ENCODE results near the gene CALCB.
"Not testable (repeated sequence)": the region's sequence is repeated elsewhere in the genome, so short reads cannot be mapped to it uniquely, and the experiment has no call there.

Gene CALCB

DNA sequence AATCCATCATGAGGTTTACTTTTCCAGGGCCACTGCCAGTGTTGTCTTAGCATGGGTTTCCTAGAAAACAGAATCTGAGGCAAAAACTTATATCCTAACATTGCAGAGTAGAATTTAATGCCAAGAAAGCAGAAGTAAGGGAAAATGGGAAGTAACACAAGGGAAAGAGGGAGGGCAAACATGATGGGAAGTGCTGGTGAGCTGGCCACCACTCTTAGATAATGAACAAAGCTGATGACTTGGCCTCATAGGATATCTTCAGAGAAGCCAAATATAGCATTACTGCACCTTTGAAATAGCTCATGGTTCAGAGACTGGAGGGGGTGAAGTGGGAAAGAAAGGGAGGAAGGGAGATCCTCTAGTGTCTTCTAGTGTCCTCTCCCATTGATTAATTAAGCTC is 24.8 kb upstream of the CALCB start:
- H3K4me3 ChIP-seq (ENCODE audit: low read depth, low read length): no peak overlapping the region
- H3K36me3 ChIP-seq (ENCODE audit: insufficient read depth, low read length): no peaks in the 10 kb centered on the region
- H3K27me3 ChIP-seq (ENCODE audit: insufficient read depth, low read length): no peaks in the 10 kb centered on the region
- H3K79me2 ChIP-seq (ENCODE audit: control insufficient read depth, insufficient read depth, low read length, unreplicated experiment): no peaks in the 10 kb centered on the region
- H3K4me1 ChIP-seq (ENCODE audit: control insufficient read depth, insufficient read depth, low read length, unreplicated experiment): no peaks in the 10 kb centered on the region
- H2AFZ ChIP-seq (ENCODE audit: low read length, unreplicated experiment): no peak overlapping the region
- no peak overlapping the region for H3K27ac ChIP-seq (ENCODE audit: low read depth, low read length)

DNA sequence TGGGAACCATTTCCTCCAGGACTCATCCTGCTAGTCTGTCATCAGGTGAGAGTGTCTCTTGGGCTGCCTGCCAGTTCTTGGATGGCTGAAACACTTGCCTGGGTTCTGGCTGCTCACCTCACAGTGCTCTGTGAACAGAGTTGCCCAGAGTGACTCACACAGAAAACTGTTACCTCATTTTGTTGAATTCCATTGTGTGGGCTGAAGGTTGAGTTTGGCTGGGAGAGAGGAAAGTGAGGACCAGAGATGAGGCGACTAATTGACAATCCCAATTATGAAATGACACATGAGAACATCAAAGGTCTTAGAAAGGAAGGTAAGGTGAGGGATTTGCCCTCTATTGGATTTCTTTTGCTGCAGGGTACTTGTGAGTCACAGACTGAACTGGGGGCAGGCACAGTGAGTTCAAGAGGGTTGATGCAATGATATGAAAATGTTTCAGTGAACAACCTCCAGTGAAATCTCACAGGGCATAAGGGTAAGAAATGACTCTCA is 20.2 kb upstream of the CALCB start:
- no peaks in the 10 kb centered on the region for H3K79me2 ChIP-seq (ENCODE audit: control insufficient read depth, insufficient read depth, low read length, unreplicated experiment)
- peaks cover 24% of the 10 kb centered on the region; the same call in 1 of the 2 replicates for H3K27me3 ChIP-seq (ENCODE audit: insufficient read depth, low read length)
- H3K36me3 ChIP-seq (ENCODE audit: insufficient read depth, low read length): no peaks in the 10 kb centered on the region
- H2AFZ ChIP-seq (ENCODE audit: low read length, unreplicated experiment): no peak overlapping the region
- H3K27ac ChIP-seq (ENCODE audit: low read depth, low read length): no peak overlapping the region
- H3K4me3 ChIP-seq (ENCODE audit: low read depth, low read length): no peak overlapping the region
- H3K4me1 ChIP-seq (ENCODE audit: control insufficient read depth, insufficient read depth, low read length, unreplicated experiment): no peaks in the 10 kb centered on the region

DNA sequence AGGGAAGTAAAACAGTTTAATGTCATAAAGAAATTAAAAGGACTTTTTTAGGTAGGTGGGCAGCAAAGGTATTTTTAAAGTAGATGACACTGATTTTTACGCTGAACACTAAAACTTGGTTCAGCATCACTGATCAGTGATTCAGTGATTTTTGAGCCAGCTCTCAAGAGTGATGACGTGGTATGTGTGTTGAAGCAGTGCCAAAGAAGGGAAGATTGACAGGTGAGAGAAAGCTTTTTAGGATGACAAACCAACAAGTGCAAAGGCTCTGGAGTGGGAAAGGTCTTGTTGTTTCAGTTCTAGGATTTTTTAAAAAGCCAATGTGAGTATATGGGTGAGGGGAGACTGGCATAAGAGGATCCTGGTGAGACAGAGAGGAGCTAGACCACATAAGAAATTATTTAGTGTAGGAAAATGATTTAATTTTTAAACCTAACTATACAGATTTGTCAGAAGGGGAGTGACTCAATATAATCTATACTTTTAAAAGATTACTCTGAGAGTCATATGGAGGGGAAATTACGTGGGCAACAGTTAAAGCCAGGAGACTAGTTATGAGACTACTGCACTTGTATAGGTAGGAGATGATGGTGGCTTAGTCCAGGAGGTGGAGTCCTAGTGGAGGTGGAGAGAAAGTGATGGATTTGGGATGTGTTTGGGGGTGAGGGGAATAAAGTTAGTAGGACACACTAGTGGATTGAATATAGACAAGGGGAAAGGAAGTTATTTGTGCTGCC is 17.6 kb upstream of the CALCB start:
- H3K27me3 ChIP-seq (ENCODE audit: insufficient read depth, low read length): peaks cover 24% of the 10 kb centered on the region; the same call in 1 of the 2 replicates
- H3K27ac ChIP-seq (ENCODE audit: low read depth, low read length): no peak overlapping the region
- H3K79me2 ChIP-seq (ENCODE audit: control insufficient read depth, insufficient read depth, low read length, unreplicated experiment): no peaks in the 10 kb centered on the region
- H3K36me3 ChIP-seq (ENCODE audit: insufficient read depth, low read length): no peaks in the 10 kb centered on the region
- no peak overlapping the region for H2AFZ ChIP-seq (ENCODE audit: low read length, unreplicated experiment)
- H3K4me1 ChIP-seq (ENCODE audit: control insufficient read depth, insufficient read depth, low read length, unreplicated experiment): no peaks in the 10 kb centered on the region
- H3K4me3 ChIP-seq (ENCODE audit: low read depth, low read length): no peak overlapping the region

DNA sequence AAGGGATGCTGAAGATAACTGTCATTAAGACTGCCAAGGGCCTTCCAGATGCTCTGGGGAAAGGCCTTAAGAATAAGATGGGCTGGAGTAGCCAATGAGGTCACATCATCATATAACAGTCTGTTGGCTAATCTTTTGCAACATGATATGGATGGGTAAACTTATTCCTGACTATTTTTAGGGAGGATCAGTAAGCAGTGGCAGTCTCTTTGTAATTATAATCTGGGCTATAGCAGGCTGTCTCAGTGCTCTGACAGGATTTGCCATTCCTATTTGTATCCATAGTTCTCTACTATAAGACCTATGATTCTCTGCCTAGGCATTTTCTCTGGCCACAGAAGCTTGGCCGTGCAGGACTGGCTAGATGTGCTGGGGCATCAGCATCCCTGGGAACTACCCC is 16.1 kb upstream of the CALCB start:
- peaks cover 31% of the 10 kb centered on the region; the same call in 1 of the 2 replicates for H3K27me3 ChIP-seq (ENCODE audit: insufficient read depth, low read length)
- H3K79me2 ChIP-seq (ENCODE audit: control insufficient read depth, insufficient read depth, low read length, unreplicated experiment): no peaks in the 10 kb centered on the region
- H3K27ac ChIP-seq (ENCODE audit: low read depth, low read length): no peak overlapping the region
- H3K4me3 ChIP-seq (ENCODE audit: low read depth, low read length): no peak overlapping the region
- no peaks in the 10 kb centered on the region for H3K4me1 ChIP-seq (ENCODE audit: control insufficient read depth, insufficient read depth, low read length, unreplicated experiment)
- H2AFZ ChIP-seq (ENCODE audit: low read length, unreplicated experiment): no peak overlapping the region
- H3K36me3 ChIP-seq (ENCODE audit: insufficient read depth, low read length): no peaks in the 10 kb centered on the region

DNA sequence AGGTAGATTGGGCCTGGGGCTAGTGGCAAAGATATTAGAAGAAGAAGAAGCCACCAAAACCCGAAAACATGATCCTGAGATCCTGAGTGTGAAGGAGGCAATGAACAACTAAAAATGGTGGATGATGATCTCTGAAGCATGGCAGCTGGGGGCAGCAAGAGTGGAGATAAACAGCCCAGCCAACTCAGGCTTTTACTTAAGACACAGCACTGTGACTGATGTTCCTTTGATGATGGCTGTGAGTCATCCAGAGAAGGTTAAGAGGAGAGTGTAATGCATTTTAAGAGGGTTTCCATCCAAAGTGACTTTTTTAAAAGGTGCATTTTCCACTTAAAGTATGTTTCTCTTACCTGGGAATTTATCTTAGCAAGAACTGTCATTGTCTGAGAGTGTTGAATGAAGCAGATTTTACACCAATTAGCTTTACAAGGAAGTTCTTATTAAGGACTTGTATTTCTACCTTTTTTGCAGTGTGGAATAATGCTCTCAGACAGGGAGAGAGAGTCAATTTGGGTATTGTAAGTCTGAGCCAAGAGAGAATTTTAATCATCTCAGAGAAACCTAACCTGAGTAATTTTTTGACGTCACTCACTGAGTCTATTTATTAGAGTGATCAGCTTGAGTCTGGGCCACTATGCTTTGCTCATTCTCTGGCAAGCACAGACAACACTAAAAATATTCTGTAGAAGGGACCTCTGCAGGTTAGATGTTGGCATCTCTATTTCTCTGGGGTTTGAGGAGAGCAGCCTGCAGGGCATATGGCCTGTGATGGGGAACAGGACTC is 14.1 kb upstream of the CALCB start:
- H3K79me2 ChIP-seq (ENCODE audit: control insufficient read depth, insufficient read depth, low read length, unreplicated experiment): no peaks in the 10 kb centered on the region
- H3K27ac ChIP-seq (ENCODE audit: low read depth, low read length): no peak overlapping the region
- peaks cover 35% of the 10 kb centered on the region; the same call in 1 of the 2 replicates for H3K27me3 ChIP-seq (ENCODE audit: insufficient read depth, low read length)
- H3K4me3 ChIP-seq (ENCODE audit: low read depth, low read length): no peak overlapping the region
- H3K4me1 ChIP-seq (ENCODE audit: control insufficient read depth, insufficient read depth, low read length, unreplicated experiment): no peaks in the 10 kb centered on the region
- no peak overlapping the region for H2AFZ ChIP-seq (ENCODE audit: low read length, unreplicated experiment)
- no peaks in the 10 kb centered on the region for H3K36me3 ChIP-seq (ENCODE audit: insufficient read depth, low read length)

DNA sequence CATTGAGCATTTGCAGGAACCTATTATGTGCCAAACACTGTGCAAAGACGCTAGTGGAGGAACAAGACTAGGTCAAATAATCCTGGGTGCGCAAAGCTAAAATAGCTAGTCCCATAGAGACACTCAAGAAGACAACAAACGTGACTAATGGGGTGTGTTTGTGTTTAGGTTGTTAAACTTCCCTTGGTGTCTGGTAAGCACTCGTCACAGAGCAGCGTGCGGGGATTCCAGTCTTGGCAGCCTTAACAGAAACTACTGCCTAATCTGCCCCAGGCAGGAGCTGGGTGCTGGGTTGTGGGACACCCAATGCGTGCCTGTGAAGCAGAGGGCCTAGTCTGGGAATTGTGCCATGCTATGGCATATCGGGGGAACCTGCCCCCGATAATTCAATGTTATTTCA is 10.8 kb upstream of the CALCB start:
- Histone ChIP-seq H3K4me1 (ENCODE audit: control insufficient read depth, insufficient read depth, low read length, unreplicated experiment) (no peaks in the 10 kb centered on the region), H3K27ac (ENCODE audit: low read depth, low read length) (no peak overlapping the region), H3K4me3 (ENCODE audit: low read depth, low read length) (no peak overlapping the region), H3K36me3 (ENCODE audit: insufficient read depth, low read length) (no peaks in the 10 kb centered on the region), H3K79me2 (ENCODE audit: control insufficient read depth, insufficient read depth, low read length, unreplicated experiment) (no peaks in the 10 kb centered on the region), H3K27me3 (ENCODE audit: insufficient read depth, low read length) (peaks cover 29% of the 10 kb centered on the region; the same call in 1 of the 2 replicates), H2AFZ (ENCODE audit: low read length, unreplicated experiment) (no peak overlapping the region)

DNA sequence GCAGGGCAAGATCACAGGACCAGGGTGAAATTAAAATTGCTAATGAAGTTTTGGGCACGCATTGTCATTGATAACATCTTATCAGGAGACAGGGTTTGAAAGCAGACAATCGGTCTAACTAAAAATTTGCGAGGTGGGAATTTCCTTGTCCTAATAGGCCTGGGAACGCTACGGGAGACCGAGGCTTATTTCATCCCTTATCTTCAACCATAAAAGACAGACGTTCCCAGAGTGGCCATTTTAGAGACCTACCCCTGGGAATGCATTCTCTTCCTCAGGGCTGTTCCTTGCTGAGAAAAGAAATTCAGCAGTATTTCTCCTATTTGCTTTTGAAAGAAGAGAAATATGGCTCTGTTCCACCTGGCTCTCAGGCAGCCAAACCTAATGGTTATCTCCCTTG is 3.6 kb upstream of the CALCB start:
- peaks cover 11% of the 10 kb centered on the region for H3K4me1 ChIP-seq (ENCODE audit: control insufficient read depth, insufficient read depth, low read length, unreplicated experiment)
- H3K4me3 ChIP-seq (ENCODE audit: low read depth, low read length); H2AFZ ChIP-seq (ENCODE audit: low read length, unreplicated experiment); H3K27ac ChIP-seq (ENCODE audit: low read depth, low read length); H3K36me3 ChIP-seq (ENCODE audit: insufficient read depth, low read length); H3K79me2 ChIP-seq (ENCODE audit: control insufficient read depth, insufficient read depth, low read length, unreplicated experiment): not testable (repeated sequence)
- H3K27me3 ChIP-seq (ENCODE audit: insufficient read depth, low read length): peaks cover 32% of the 10 kb centered on the region; the same call in 1 of the 2 replicates

DNA sequence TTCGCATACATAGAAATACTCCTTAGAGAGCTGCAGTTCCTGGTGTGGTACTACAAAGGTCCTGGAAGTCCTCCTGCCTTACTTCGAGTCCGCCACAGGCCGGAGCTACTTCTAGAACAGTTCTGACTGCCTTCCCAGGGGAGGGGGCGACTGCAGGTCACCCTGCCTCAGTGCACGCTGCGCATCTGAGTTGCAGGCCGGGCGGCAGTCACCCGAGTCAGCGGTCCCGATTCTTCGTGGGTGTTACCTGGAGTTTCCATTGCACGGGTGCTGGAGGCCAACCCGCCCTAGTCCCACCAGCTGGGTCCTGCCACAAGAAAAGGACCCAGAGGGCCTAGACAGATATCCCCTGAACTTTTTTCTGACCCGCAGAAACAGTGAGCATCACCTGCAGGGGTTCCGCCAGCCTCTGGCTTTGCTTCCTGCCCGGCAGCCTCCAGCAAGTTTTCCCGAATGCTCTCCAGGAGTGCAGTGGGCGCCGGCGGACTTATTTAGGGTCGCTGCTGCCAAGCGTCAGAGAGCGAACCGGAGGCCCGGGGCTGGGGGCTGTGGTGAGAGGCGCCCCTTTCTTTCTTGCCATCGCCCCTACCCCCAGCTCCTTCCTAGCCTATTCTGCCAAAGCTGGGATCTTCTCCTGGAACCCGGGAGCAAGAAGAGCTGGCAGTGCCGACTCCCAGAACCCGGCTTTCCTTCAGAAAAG is 1.7 kb upstream of the CALCB start:
- Histone ChIP-seq H3K4me1 (ENCODE audit: control insufficient read depth, insufficient read depth, low read length, unreplicated experiment) (peaks cover 11% of the 10 kb centered on the region), H2AFZ (ENCODE audit: low read length, unreplicated experiment) (no peak overlapping the region), H3K27me3 (ENCODE audit: insufficient read depth, low read length) (peaks cover 41% of the 10 kb centered on the region), H3K79me2 (ENCODE audit: control insufficient read depth, insufficient read depth, low read length, unreplicated experiment) (no peaks in the 10 kb centered on the region), H3K4me3 (ENCODE audit: low read depth, low read length) (no peak overlapping the region), H3K27ac (ENCODE audit: low read depth, low read length) (no peak overlapping the region), H3K36me3 (ENCODE audit: insufficient read depth, low read length) (no peaks in the 10 kb centered on the region)

DNA sequence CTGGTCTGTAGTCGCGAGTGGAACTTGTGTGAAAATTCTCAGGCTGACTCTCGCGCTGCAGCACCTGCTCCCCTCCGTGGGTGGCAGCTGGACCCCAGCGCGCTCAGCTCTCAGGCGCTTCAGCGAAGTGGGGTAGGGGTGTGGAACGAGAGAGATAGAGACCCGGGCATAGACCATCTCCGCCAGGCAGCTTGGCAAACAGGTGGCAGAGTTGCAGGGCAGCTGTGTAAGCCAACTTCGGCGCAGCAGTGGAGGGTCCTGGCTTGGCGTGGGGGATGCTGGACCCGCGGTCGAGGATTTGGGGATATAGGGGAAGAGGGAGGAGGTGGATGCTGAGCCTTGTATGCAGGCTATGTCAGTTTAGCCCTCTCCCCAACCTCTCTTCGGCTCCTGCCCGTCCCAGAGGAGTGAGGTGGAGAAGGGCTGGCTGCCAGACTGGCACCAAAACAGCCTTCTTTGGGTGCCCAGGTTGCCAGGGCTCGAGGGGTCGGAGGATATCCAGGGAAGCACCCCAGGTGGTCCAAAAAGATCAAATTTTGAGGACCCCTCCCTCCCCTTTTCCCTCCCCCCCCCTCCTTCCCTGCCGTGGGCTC is 746 bp upstream of the CALCB start:
- H3K4me3 ChIP-seq (ENCODE audit: low read depth, low read length): no peak overlapping the region
- H3K36me3 ChIP-seq (ENCODE audit: insufficient read depth, low read length): no peaks in the 10 kb centered on the region
- H3K4me1 ChIP-seq (ENCODE audit: control insufficient read depth, insufficient read depth, low read length, unreplicated experiment): peaks cover 11% of the 10 kb centered on the region
- peaks cover 50% of the 10 kb centered on the region for H3K27me3 ChIP-seq (ENCODE audit: insufficient read depth, low read length)
- no peaks in the 10 kb centered on the region for H3K79me2 ChIP-seq (ENCODE audit: control insufficient read depth, insufficient read depth, low read length, unreplicated experiment)
- no peak overlapping the region for H3K27ac ChIP-seq (ENCODE audit: low read depth, low read length)
- no peak overlapping the region for H2AFZ ChIP-seq (ENCODE audit: low read length, unreplicated experiment)

Measured in ACC112 (cell line).